SU-DHL-6 (cell line): ENCODE measurements around the gene CEMP1.
"Not testable (repeated sequence)": the region's sequence is repeated elsewhere in the genome, so short reads cannot be mapped to it uniquely, and the experiment has no call there.

Source experiments
- EZH2phosphoT487 ChIP-seq: fragments of 200-600 bp; sonication (generic), shearing (Covaris generic); conservative IDR thresholded peaks from 2 replicates; pipeline ENCODE4 v1.6.1; 2018; ENCODE audit warnings: mild to moderate bottlenecking, antibody characterized with exemption, low read length, moderate library complexity, mixed read lengths
- TF ChIP-seq, protein P1 (sequence below): fragments of 200-600 bp; sonication (generic); IDR thresholded peaks from one replicate; pipeline ENCODE4 v1.5.1; 2017; ENCODE audit warnings: antibody characterized with exemption, mild to moderate bottlenecking, low read length, moderate library complexity; ENCODE audit not compliant: insufficient read depth, poor library complexity, severe bottlenecking

DNA sequence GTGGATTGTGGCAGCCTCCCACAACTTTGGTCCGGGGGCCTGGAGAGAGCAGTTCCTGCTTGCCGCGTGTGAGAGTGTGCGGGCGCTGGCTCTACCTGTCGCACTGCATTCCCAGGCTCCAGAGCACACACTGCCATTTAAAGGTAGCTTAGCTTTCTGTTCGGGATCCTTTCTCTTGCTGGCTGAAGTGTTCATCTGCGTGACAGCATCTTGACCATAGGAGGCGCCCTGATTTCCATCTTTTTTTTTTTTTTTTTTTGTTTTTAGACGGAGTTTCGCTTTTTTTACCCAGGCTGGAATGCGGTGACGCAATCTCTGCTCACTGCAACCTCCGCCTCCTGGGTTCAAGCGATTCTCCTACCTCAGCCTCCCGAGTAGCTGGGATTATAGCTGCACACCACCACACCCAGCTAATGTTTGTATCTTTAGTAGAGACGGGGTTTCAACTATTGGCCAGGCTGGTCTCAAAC is 20.2 kb upstream of the CEMP1 start:
- TF ChIP-seq, protein P1, sequence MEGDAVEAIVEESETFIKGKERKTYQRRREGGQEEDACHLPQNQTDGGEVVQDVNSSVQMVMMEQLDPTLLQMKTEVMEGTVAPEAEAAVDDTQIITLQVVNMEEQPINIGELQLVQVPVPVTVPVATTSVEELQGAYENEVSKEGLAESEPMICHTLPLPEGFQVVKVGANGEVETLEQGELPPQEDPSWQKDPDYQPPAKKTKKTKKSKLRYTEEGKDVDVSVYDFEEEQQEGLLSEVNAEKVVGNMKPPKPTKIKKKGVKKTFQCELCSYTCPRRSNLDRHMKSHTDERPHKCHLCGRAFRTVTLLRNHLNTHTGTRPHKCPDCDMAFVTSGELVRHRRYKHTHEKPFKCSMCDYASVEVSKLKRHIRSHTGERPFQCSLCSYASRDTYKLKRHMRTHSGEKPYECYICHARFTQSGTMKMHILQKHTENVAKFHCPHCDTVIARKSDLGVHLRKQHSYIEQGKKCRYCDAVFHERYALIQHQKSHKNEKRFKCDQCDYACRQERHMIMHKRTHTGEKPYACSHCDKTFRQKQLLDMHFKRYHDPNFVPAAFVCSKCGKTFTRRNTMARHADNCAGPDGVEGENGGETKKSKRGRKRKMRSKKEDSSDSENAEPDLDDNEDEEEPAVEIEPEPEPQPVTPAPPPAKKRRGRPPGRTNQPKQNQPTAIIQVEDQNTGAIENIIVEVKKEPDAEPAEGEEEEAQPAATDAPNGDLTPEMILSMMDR: not testable (repeated sequence)
- not testable (repeated sequence) for TF ChIP-seq EZH2phosphoT487
